ENCODE results near the gene TFCP2L1. TPM values are rescaled to one million over a fixed set of nuclear protein-coding genes. Genes with fewer than 3 reads are reported as not detected.
"Not testable (repeated sequence)": the region's sequence is repeated elsewhere in the genome, so short reads cannot be mapped to it uniquely, and the experiment has no call there.

Gene TFCP2L1
- total RNA-seq, 1 donor from 2014 or later: 0.54 TPM

DNA sequence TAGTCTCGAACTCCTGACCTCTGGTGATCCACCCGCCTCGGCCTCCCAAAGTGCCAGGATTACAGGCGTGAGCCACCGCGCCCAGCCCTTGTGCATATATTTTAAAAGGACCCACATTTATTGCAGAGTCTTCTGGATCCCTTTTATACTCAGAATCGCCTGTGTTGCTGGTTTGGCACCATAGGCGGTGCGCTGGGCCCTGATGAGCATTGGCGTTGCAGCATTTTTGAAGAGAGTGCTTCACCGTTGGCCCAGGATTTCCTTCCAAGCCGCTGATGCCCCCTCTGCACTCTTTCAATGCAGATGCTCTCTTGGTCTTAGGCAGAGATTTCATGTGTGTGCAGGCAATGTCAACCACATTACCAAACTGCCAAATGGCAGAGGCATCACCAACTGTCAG is 13.5 kb upstream of the TFCP2L1 start:
- no peak for TF ChIP-seq CTCF (IDR thresholded peaks at IDR 0.05; ENCODE audit: unreplicated experiment)
- no peaks in the 10 kb centered on the region for H3K9me3 Mint-ChIP-seq
- no peak overlapping the region for H3K4me3 Mint-ChIP-seq
- H3K36me3 Mint-ChIP-seq: no peaks in the 10 kb centered on the region
- H3K4me1 Mint-ChIP-seq: no peaks in the 10 kb centered on the region
- no peak overlapping the region for H3K27ac Mint-ChIP-seq
- H3K27me3 Mint-ChIP-seq (ENCODE audit: low read depth): peaks cover 31% of the 10 kb centered on the region
- DNase-seq (ENCODE audit: low spot score in 2 of 2, unreplicated experiment in 2 of 2): no peak

GRCh38 chr2:121297866-121298265 is 12.9 kb upstream of the TFCP2L1 start:
- H3K4me1 Mint-ChIP-seq; DNase-seq (ENCODE audit: low spot score in 2 of 2, unreplicated experiment in 2 of 2); H3K4me3 Mint-ChIP-seq; H3K9me3 Mint-ChIP-seq; H3K36me3 Mint-ChIP-seq; H3K27ac Mint-ChIP-seq: not testable (repeated sequence)
- peaks cover 26% of the 10 kb centered on the region for H3K27me3 Mint-ChIP-seq (ENCODE audit: low read depth)

DNA sequence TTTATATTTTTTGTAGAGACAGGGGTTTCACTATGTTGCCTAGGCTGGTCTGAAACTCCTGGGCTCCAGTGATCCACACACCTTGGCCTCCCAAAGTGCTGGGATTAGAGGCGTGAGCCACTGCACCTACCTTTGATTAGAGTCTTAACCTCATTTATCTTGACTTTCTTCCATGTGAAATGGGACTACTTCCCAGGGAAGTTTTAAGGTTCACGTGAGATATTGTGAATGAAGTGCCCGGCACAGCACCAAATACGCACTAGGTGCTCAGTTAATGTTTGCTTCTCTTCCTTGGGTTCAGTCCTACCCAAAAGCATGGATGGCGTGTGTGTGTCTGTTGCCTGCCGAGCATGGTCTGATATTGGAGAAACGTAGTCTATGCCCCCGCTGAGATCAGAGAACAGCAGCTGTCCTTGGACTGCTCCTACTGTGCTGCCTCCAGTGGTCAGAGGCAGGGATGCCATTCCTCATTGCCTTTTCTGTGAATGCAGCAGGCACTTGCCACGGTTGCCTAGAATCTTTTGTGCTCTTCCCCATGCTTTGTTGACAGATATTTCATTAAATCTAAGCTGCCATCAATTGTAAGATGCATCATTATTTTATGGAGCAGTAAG is 12.3 kb upstream of the TFCP2L1 start:
- Mint-ChIP-seq H3K36me3 (no peaks in the 10 kb centered on the region), H3K4me1 (no peaks in the 10 kb centered on the region), H3K27ac (no peak overlapping the region), H3K4me3 (no peak overlapping the region), H3K9me3 (no peaks in the 10 kb centered on the region), H3K27me3 (ENCODE audit: low read depth) (peaks cover 23% of the 10 kb centered on the region)
- TF ChIP-seq CTCF (IDR thresholded peaks at IDR 0.05; ENCODE audit: unreplicated experiment): peak; percentile 53
- DNase-seq (ENCODE audit: low spot score in 2 of 2, unreplicated experiment in 2 of 2): no peak

DNA sequence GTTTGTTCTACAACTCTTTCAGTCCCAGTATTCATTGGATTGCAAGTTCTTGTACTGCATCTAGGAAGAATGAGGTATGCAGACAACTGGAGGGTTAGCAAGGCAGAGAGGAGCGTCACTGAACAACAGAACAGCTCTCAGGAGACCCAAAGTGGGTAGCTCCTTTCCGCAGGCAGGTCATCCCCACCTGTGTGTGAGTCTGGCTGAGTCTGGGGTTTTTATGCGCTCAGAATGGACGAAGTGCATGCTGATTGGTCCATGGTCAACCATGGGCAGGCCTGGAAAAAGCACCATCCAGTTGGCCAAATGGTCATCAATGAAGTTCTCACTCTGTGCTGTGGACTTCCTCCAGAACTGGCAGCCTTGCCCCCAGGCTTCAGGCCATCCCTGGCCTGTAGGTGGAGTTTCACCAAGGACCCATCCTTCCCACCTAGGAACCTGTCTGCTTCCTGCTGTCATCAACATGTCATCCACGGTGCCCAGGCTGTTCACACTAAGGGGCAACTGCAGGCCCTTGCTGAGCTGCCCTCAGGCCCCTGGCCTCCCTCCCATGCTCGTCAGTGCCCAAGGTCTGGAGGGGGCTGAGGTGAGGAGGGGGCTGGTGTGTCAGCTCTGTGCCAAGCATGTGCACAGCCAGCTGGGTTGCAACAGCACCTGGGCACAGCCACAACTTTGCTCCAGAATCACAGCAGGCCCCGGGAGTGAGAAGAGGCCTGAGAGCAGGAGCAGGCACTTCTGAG is 11.1 kb upstream of the TFCP2L1 start:
- Mint-ChIP-seq H3K36me3 (no peaks in the 10 kb centered on the region), H3K9me3 (no peaks in the 10 kb centered on the region), H3K27ac (no peak overlapping the region), H3K27me3 (ENCODE audit: low read depth) (peaks cover 25% of the 10 kb centered on the region), H3K4me1 (no peaks in the 10 kb centered on the region), H3K4me3 (no peak overlapping the region)
- DNase-seq (ENCODE audit: low spot score in 2 of 2, unreplicated experiment in 2 of 2): no peak
- TF ChIP-seq CTCF (IDR thresholded peaks at IDR 0.05; ENCODE audit: unreplicated experiment): no peak

DNA sequence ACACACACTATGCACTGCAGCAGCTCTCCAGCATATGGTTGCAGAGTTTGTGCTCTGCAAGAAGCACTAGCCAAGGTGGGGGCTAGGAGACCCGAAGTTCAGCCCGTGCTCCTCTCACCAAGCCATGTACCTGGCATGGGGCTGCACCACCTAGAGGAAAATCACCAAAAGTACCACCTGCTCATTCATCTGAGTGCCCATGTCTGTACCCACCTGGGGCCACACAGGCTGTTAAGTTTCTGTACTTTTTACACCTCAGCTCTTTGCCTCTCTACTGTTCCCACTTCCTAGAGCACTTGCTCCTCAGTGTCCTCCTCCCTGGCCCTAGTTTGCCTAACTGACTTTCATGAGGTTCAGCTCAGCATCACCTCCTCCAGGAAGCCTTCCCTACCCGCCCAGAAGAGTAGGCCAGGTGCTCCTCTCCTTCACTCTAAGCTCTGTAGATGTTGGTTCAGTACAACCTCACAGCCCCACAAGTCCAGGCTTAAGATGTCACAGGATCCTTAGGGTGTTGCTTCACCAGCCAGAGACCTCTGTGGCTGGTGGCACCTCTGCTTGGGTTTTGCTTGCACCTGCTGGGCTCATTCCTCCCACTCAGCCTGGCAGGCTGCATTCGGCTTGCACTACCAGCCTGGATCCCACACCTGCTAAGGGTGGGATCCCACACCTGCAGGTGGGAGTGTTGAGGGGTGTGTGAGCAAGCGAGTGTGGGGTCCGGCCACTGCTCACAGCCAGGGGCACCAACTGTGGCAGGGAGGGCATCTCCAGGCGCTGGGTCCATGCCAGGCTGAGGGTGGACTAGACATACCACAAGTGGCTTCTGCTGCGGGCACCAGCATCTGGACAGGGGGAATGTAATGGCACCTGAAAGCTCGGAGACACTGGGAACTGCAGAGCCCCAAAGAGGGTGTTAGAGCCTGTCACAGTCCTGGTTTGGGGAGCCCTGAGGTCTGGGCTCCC is 10.2 kb upstream of the TFCP2L1 start:
- Mint-ChIP-seq H3K4me1 (no peaks in the 10 kb centered on the region), H3K27me3 (ENCODE audit: low read depth) (peaks cover 24% of the 10 kb centered on the region), H3K36me3 (no peaks in the 10 kb centered on the region)

More for the DNA sequence above, 10.2 kb upstream of the TFCP2L1 start:
- no peak for DNase-seq (ENCODE audit: low spot score in 2 of 2, unreplicated experiment in 2 of 2)
- Mint-ChIP-seq H3K27ac (no peak overlapping the region), H3K4me3 (no peak overlapping the region), H3K9me3 (no peaks in the 10 kb centered on the region)
- TF ChIP-seq CTCF (IDR thresholded peaks at IDR 0.05; ENCODE audit: unreplicated experiment): no peak

All from mesothelial cell of epicardium (in vitro differentiated cells).